K562 (cell line): ENCODE results near the gene STOX1. TPM values are rescaled to one million over a fixed set of nuclear protein-coding genes. Genes with fewer than 3 reads are reported as not detected.

Experiments
- ASH1L ChIP-seq: fragments of 450-650 bp; IDR thresholded peaks from 2 replicates; pipeline ENCODE4 v1.6.1; 2018; ENCODE audit warnings: borderline replicate concordance, mild to moderate bottlenecking, low read depth; ENCODE audit not compliant: partially characterized antibody
- CREBBP ChIP-seq: IDR thresholded peaks from one replicate; pipeline ENCODE4 v1.6.1; 2012; ENCODE audit warnings: low read depth, mild to moderate bottlenecking, control low read depth, inconsistent platforms, low read length
- ETV6 ChIP-seq, 3 experiments: fragments of 150-350 bp in 1 of 3; sonication (generic) in 1 of 3; formaldehyde crosslinking in 1 of 3; IDR thresholded peaks; 2 replicates each; pipeline versions ENCODE4 v1.6.1 to v1.8.0; 2014 to 2022; ENCODE audit warnings: borderline replicate concordance in 2 of 3, low read depth in 2 of 3, antibody characterized with exemption in 1 of 3, low read length in 1 of 3, mild to moderate bottlenecking in 1 of 3, missing genetic modification reagents in 1 of 3
- EZH2 ChIP-seq: IDR thresholded peaks from 2 replicates; pipeline ENCODE4 v1.6.1; 2012; ENCODE audit warnings: low read depth, mild to moderate bottlenecking, inconsistent platforms, low read length, borderline replicate concordance
- IFI16 ChIP-seq: fragments of 250-450 bp; sonication (Bioruptor Pico); IDR thresholded peaks from 2 replicates; pipeline ENCODE4 v2.1.2; 2022; ENCODE audit warnings: mild to moderate bottlenecking, inconsistent platforms
- MCM3 ChIP-seq: fragments of 450-650 bp; IDR thresholded peaks from 2 replicates; pipeline ENCODE4 v1.6.1; 2016
- TCF3 ChIP-seq: sonication (generic); formaldehyde crosslinking; IDR thresholded peaks from 2 replicates; pipeline ENCODE4 v1.4.0; 2020; ENCODE audit warnings: mild to moderate bottlenecking, missing genetic modification reagents
- U2AF2 ChIP-seq: fragments of 200-400 bp; formaldehyde crosslinking; optimal IDR thresholded peaks from 2 replicates; pipeline ENCODE3; 2017; ENCODE audit warnings: low read depth, mild to moderate bottlenecking, low read length
- ZEB2 ChIP-seq: fragments of 450-650 bp; IDR thresholded peaks from 2 replicates; pipeline ENCODE4 v1.6.1; 2016
- ZFPM2 ChIP-seq: fragments of 250-450 bp; sonication (Bioruptor Pico); IDR thresholded peaks from 2 replicates; pipeline ENCODE4 v1.5.1; 2022; ENCODE audit warnings: mild to moderate bottlenecking
- polyA plus RNA-seq, 8 experiments: library from polyadenylated mRNA; depleted of rRNA in 4 of 8; stranded (reverse) in 5 of 8; unstranded in 3 of 8; fragments of >200 nt; fragmentation: Nextera tagmentation in 2 of 8; fragmentation: Illumina TruSeq in 1 of 8; extraction: Ambion mirVana in 2 of 8; extraction: Trizol in 1 of 8; gene quantifications; 2 replicates each; pipeline versions ENCODE4 v1.2.1 to v1.2.3, GENCODE V29; 2011 to 2014; ENCODE audit warnings: inconsistent platforms in 1 of 8, missing spikeins in 1 of 8
- total RNA-seq, 7 experiments: library from RNA; depleted of rRNA in 6 of 7; stranded (reverse); fragments of >200 nt in 6 of 7; fragmentation: Illumina TruSeq in 2 of 7; extraction: Trizol in 2 of 7; gene quantifications; 2 replicates each; pipeline versions ENCODE4 v1.2.1 to v1.2.3, GENCODE V29; 2011 to 2021; ENCODE audit warnings: low replicate concordance in 1 of 7
- TF ChIP-seq, protein P1 (sequence below): sonication (generic); formaldehyde crosslinking; IDR thresholded peaks from 2 replicates; pipeline ENCODE4 v1.8.1; 2023; ENCODE audit warnings: missing genetic modification reagents, mild to moderate bottlenecking, borderline replicate concordance
- TF ChIP-seq, protein P2 (sequence below), 2 experiments: IDR thresholded peaks; 2 replicates each; pipeline ENCODE4 v1.6.1; 2012; ENCODE audit warnings: improper control_type of control experiment in 2 of 2, low read depth in 2 of 2, low read length in 2 of 2, borderline replicate concordance in 1 of 2
- TF ChIP-seq, protein P3 (sequence below): fragments of 450-650 bp; formaldehyde crosslinking; IDR thresholded peaks from 2 replicates; pipeline ENCODE4 v1.4.0; 2022; ENCODE audit warnings: mild to moderate bottlenecking, moderate library complexity
- TF ChIP-seq, protein P4 (sequence below): sonication (generic); formaldehyde crosslinking; IDR thresholded peaks from 2 replicates; pipeline ENCODE4 v1.8.0; 2023; ENCODE audit warnings: mild to moderate bottlenecking, missing genetic modification reagents

STOX1 gene
- total and polyA plus RNA-seq, 9 of the 15 experiments (the other 6 are each of a cell fraction or from before 2014, with no cell fraction given): 0.09 to 0.87 (median 0.29) TPM

DNA sequence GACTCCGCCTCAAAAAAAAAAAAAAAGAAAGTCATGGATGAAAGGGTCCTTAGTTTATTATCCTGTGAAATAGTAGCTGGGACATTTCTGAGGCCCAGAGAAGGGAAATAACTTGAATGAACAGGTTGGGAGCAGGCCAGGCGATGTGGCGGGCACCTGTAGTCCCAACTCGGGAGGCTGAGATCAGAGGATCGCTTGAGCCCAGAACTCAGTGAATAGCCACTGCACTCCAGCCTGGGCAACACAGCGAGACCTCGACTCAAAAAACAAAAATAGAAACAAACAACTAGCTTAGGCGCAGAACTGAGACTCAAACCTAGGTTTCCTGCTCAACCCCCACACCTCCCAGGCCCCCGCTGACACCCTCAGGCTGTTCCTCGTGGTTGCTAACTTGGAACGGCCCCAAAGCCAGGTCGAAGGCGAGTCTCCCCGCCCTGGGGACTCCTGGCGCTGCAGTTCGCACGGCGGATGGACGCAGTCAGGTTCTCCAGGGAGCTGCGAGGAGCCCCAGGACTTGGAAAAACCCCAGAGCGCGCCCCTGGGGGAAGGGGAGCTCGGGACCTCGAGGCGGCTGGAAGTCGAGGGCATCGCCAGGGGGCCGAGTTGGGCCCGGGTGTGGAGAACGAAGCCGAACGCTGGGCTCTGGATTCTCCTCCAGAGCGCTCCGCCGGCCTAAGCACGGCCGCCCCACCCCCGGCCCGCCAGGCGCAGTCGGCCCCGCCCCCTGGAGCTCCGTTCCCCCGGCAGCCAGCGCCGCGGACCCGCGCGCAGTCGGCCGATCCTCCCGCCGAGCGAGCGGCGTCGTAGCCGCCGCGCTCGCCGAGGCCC is at the start of gene STOX1 (continued):
- TF ChIP-seq, protein P1, sequence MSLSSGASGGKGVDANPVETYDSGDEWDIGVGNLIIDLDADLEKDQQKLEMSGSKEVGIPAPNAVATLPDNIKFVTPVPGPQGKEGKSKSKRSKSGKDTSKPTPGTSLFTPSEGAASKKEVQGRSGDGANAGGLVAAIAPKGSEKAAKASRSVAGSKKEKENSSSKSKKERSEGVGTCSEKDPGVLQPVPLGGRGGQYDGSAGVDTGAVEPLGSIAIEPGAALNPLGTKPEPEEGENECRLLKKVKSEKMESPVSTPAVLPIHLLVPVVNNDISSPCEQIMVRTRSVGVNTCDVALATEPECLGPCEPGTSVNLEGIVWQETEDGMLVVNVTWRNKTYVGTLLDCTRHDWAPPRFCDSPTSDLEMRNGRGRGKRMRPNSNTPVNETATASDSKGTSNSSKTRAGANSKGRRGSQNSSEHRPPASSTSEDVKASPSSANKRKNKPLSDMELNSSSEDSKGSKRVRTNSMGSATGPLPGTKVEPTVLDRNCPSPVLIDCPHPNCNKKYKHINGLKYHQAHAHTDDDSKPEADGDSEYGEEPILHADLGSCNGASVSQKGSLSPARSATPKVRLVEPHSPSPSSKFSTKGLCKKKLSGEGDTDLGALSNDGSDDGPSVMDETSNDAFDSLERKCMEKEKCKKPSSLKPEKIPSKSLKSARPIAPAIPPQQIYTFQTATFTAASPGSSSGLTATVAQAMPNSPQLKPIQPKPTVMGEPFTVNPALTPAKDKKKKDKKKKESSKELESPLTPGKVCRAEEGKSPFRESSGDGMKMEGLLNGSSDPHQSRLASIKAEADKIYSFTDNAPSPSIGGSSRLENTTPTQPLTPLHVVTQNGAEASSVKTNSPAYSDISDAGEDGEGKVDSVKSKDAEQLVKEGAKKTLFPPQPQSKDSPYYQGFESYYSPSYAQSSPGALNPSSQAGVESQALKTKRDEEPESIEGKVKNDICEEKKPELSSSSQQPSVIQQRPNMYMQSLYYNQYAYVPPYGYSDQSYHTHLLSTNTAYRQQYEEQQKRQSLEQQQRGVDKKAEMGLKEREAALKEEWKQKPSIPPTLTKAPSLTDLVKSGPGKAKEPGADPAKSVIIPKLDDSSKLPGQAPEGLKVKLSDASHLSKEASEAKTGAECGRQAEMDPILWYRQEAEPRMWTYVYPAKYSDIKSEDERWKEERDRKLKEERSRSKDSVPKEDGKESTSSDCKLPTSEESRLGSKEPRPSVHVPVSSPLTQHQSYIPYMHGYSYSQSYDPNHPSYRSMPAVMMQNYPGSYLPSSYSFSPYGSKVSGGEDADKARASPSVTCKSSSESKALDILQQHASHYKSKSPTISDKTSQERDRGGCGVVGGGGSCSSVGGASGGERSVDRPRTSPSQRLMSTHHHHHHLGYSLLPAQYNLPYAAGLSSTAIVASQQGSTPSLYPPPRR: no peak
- TF ChIP-seq TCF3 (peak; percentile 12; the same call in 1 of the 2 replicates), CREBBP (no peak), IFI16 (CRISPR knock-in tag) (no peak), ASH1L (no peak), ZFPM2 (CRISPR knock-in tag) (no peak), MCM3 (no peak), EZH2 (no peak), ZEB2 (no peak), U2AF2 (no peak), ETV6 (IDR thresholded peaks at IDR 0.05; ENCODE audit: borderline replicate concordance in 1 of 2, low read depth in 2 of 2, low read length in 1 of 2) (no peak), ETV6 (CRISPR knock-in tag; IDR thresholded peaks at IDR 0.05; ENCODE audit: borderline replicate concordance) (no peak)
- TF ChIP-seq, protein P2, sequence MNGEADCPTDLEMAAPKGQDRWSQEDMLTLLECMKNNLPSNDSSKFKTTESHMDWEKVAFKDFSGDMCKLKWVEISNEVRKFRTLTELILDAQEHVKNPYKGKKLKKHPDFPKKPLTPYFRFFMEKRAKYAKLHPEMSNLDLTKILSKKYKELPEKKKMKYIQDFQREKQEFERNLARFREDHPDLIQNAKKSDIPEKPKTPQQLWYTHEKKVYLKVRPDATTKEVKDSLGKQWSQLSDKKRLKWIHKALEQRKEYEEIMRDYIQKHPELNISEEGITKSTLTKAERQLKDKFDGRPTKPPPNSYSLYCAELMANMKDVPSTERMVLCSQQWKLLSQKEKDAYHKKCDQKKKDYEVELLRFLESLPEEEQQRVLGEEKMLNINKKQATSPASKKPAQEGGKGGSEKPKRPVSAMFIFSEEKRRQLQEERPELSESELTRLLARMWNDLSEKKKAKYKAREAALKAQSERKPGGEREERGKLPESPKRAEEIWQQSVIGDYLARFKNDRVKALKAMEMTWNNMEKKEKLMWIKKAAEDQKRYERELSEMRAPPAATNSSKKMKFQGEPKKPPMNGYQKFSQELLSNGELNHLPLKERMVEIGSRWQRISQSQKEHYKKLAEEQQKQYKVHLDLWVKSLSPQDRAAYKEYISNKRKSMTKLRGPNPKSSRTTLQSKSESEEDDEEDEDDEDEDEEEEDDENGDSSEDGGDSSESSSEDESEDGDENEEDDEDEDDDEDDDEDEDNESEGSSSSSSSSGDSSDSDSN (IDR thresholded peaks at IDR 0.05; ENCODE audit: borderline replicate concordance in 1 of 2, low read depth in 2 of 2, low read length in 2 of 2): no peak; a peak in 1 of 4 replicates
- TF ChIP-seq, protein P3, sequence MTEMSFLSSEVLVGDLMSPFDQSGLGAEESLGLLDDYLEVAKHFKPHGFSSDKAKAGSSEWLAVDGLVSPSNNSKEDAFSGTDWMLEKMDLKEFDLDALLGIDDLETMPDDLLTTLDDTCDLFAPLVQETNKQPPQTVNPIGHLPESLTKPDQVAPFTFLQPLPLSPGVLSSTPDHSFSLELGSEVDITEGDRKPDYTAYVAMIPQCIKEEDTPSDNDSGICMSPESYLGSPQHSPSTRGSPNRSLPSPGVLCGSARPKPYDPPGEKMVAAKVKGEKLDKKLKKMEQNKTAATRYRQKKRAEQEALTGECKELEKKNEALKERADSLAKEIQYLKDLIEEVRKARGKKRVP (CRISPR knock-in tag): no peak
- TF ChIP-seq, protein P4, sequence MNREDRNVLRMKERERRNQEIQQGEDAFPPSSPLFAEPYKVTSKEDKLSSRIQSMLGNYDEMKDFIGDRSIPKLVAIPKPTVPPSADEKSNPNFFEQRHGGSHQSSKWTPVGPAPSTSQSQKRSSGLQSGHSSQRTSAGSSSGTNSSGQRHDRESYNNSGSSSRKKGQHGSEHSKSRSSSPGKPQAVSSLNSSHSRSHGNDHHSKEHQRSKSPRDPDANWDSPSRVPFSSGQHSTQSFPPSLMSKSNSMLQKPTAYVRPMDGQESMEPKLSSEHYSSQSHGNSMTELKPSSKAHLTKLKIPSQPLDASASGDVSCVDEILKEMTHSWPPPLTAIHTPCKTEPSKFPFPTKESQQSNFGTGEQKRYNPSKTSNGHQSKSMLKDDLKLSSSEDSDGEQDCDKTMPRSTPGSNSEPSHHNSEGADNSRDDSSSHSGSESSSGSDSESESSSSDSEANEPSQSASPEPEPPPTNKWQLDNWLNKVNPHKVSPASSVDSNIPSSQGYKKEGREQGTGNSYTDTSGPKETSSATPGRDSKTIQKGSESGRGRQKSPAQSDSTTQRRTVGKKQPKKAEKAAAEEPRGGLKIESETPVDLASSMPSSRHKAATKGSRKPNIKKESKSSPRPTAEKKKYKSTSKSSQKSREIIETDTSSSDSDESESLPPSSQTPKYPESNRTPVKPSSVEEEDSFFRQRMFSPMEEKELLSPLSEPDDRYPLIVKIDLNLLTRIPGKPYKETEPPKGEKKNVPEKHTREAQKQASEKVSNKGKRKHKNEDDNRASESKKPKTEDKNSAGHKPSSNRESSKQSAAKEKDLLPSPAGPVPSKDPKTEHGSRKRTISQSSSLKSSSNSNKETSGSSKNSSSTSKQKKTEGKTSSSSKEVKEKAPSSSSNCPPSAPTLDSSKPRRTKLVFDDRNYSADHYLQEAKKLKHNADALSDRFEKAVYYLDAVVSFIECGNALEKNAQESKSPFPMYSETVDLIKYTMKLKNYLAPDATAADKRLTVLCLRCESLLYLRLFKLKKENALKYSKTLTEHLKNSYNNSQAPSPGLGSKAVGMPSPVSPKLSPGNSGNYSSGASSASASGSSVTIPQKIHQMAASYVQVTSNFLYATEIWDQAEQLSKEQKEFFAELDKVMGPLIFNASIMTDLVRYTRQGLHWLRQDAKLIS (CRISPR knock-in tag): no peak
